Activated naive CD4-positive, alpha-beta T cell treated with anti-CD3 and anti-CD28 coated beads, Interleukin-2, amount 10 ng/mL, durations not matched to agents 5 hours and 36 hours (primary cell): ENCODE data around the gene CEACAM8. TPM values are rescaled to one million over a fixed set of nuclear protein-coding genes. Genes with fewer than 3 reads are reported as not detected.

Source experiments
- total RNA-seq, 2 experiments: library from RNA; stranded (reverse); gene quantifications; one replicate each; pipeline ENCODE4 v1.2.3, GENCODE V29; 2021

CEACAM8 gene
- total RNA-seq = not detected

DNA sequence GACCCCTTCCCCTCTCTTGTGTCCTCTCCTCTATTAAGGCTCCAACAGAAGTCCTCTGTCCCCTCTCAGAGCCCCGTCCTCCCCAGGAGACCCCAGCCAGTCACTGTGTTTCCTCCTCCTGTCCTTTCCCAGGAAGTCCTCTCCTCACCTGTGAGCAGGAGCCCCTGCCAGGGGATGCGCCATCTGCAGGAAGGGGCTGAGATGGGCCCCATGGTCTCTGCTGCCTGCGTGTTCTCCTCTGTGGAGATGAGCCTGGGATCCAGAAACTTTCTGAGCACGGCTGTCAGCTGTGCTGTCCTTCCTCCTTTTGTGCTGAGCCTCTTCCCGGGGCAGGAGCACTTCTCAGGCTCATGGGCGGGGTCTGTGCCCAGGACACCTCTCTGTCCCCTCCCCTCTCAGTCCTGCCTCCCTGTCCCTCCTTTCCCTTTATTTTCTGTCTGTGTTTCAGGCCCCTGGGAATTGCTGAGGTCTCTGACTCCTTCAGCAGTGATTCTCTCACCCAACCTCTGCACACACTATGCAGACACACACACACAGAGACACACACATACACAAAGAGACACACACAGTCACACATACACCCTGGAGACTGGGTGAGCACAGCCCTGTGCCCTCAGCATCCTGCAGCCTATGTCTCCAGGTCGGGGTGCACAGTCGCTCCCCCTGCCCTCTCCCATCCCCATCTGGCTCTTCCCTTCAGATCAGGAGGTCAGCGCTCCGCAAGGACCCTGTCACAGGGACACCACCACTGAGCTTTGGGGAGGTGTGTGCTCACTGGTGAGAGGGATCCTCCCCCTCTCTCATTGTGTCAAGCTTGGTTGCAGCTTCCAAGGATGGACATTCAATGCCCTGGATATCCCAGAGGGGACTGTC is at the start of gene CEACAM8:
TSS of gene CEACAM8 (minus strand) at position 308 of the 873 bp plus-strand sequence. CDS start at position 212, 96 bp downstream.

Other genes with a start within 250 kb of the CEACAM8 start
- gene CNFN, start 204.6 kb downstream of the CEACAM8 start, total RNA-seq = under 1 TPM in 1 of 2 experiments, not detected in 1; 0.51 TPM
- gene LIPE, start 167.5 kb downstream of the CEACAM8 start, total RNA-seq = 10 to 100 TPM; 27.0 to 32.9 TPM
- not detected for gene CXCL17, start 152.0 kb downstream of the CEACAM8 start, total RNA-seq
- 10 to 100 TPM; 37.6 to 39.2 TPM for gene CEACAM1, start 66.4 kb downstream of the CEACAM8 start, total RNA-seq
- not detected for gene PSG3, start 145.6 kb upstream of the CEACAM8 start, total RNA-seq
- gene PSG8, start 170.8 kb upstream of the CEACAM8 start, total RNA-seq = not detected